ENCODE measurements around the gene IFT74.
"Not testable (repeated sequence)": the region's sequence is repeated elsewhere in the genome, so short reads cannot be mapped to it uniquely, and the experiment has no call there.

The IFT74 gene

DNA sequence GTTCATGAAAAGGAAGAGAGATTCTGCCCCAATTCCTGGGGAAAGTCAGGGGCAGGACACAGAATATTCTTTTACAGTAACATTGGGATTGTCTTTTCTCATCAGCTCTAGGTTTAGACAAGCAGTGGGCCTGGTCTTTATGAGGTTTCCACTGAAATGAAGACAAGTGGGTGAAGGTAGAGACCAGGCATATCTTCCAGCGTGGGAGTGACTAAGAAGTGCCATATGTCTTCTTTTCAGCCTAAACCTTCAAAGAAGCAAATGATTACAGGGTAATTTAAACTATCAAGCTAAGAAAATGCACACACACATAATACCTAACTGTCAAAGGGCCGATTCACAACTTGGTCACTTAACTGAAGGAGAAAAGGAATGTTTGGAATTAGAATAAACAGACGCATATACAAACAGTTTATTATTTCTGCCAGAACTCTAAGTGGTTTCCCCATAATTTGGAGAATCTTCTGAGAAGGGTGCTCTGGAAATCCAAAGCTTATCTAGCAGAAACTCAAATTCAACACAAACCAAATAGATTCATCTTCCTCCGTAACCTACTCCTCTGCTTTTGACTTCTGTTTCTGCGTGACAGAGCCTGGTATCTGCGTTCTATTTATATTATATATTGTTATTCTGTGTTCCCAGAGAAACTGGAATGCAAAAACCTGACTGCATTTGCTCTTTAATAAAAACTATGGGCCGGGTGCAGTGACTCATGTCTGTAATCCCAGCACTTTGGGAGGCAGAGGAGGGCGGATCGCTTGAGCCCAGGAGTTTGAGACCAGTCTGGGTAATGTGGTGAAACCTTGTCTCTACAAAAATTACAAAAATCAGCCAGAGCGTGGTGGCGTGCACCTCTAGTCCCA lies 130.8 kb downstream of the IFT74 start:
- Mint-ChIP-seq H3K9me3 (no peaks in the 10 kb centered on the region), H3K27me3 (ENCODE audit: low read depth) (no peaks in the 10 kb centered on the region)
- TF ChIP-seq, protein P1, sequence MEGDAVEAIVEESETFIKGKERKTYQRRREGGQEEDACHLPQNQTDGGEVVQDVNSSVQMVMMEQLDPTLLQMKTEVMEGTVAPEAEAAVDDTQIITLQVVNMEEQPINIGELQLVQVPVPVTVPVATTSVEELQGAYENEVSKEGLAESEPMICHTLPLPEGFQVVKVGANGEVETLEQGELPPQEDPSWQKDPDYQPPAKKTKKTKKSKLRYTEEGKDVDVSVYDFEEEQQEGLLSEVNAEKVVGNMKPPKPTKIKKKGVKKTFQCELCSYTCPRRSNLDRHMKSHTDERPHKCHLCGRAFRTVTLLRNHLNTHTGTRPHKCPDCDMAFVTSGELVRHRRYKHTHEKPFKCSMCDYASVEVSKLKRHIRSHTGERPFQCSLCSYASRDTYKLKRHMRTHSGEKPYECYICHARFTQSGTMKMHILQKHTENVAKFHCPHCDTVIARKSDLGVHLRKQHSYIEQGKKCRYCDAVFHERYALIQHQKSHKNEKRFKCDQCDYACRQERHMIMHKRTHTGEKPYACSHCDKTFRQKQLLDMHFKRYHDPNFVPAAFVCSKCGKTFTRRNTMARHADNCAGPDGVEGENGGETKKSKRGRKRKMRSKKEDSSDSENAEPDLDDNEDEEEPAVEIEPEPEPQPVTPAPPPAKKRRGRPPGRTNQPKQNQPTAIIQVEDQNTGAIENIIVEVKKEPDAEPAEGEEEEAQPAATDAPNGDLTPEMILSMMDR (IDR thresholded peaks at IDR 0.05; ENCODE audit: unreplicated experiment in 3 of 3) = no peak

DNA sequence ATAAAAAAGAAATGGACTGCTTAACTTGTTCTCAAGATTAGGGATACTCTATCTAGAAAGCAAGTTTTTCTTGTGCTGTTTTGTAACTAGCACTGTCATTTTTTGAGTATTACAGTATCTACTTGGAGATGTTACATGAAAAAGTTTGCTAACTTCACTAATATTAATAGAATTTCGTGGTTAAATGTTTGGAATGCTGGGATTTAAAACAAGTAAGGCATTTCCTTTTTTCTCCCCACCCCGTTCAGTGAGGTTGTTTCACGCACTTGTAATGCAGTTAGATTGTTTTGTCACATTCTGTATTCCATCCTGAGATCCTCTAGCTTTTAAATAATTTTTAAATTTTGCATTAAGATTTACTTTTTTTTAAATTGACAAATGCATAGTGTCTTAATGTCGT lies 132.8 kb downstream of the IFT74 start:
- Mint-ChIP-seq H3K4me3 (no peak overlapping the region), H3K27ac (no peak overlapping the region), H3K36me3 (ENCODE audit: low read depth) (no peaks in the 10 kb centered on the region), H3K9me3 (no peaks in the 10 kb centered on the region), H3K27me3 (ENCODE audit: low read depth) (no peaks in the 10 kb centered on the region), H3K4me1 (peaks cover 4% of the 10 kb centered on the region)
- TF ChIP-seq, protein P1 (IDR thresholded peaks at IDR 0.05; ENCODE audit: unreplicated experiment in 3 of 3) = no peak

More for the DNA sequence above, 130.8 kb downstream of the IFT74 start:
- H3K36me3 Mint-ChIP-seq (ENCODE audit: low read depth) = no peaks in the 10 kb centered on the region
- H3K27ac Mint-ChIP-seq = peak overlapping the region in 2 of 3 experiments; percentile 21 to 48
- peaks cover 4% of the 10 kb centered on the region for H3K4me1 Mint-ChIP-seq
- no peak overlapping the region for H3K4me3 Mint-ChIP-seq

DNA sequence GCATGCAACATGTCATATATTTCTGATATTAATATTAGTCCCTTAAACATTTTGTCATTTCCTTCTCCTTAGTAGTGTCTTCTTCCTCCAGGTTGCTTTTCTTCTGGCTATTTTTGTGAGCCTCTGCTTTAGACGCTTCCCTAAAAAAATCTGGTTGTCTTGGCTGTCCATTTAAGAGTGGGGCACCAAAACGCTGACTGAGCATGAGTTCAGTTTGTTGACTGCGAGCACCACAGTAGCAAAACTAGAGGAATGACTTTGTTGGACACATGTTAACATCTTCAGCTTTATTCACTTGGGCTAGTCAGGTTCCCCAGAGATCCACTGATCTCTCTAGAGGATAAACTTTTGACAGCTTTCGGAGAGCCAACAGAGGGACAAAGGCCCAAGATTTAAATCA lies 133.5 kb downstream of the IFT74 start:
- no peaks in the 10 kb centered on the region for H3K27me3 Mint-ChIP-seq (ENCODE audit: low read depth)
- TF ChIP-seq, protein P1 (IDR thresholded peaks at IDR 0.05; ENCODE audit: unreplicated experiment in 3 of 3) = no peak
- H3K36me3 Mint-ChIP-seq (ENCODE audit: low read depth) = no peaks in the 10 kb centered on the region
- no peak overlapping the region for H3K27ac Mint-ChIP-seq
- H3K4me1 Mint-ChIP-seq = peaks cover 9% of the 10 kb centered on the region
- no peaks in the 10 kb centered on the region for H3K9me3 Mint-ChIP-seq
- no peak overlapping the region for H3K4me3 Mint-ChIP-seq

DNA sequence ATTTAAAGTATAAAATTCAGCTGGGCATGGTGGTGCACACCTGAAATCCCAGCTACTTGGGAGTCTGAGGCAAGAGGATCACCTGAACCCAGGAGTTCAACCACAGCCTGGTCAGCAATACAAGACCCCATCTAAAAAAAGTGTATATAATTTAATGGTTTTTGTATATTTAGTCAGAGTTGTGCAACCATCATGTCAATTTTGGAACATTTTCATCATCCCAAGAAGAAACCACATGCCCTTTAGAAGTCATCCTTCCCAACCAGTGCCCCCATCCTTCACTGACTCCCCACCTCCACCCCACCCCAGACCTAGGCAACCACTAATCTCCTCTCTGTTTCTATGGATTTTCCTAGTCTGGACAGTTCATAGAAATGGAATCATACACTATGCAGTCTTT lies 134.0 kb downstream of the IFT74 start:
- TF ChIP-seq, protein P1 (IDR thresholded peaks at IDR 0.05; ENCODE audit: unreplicated experiment in 3 of 3) = no peak
- H3K4me1 Mint-ChIP-seq = peaks cover 10% of the 10 kb centered on the region
- no peaks in the 10 kb centered on the region for H3K27me3 Mint-ChIP-seq (ENCODE audit: low read depth)
- no peak overlapping the region for H3K27ac Mint-ChIP-seq
- no peaks in the 10 kb centered on the region for H3K9me3 Mint-ChIP-seq
- no peak overlapping the region for H3K4me3 Mint-ChIP-seq
- no peaks in the 10 kb centered on the region for H3K36me3 Mint-ChIP-seq (ENCODE audit: low read depth)

DNA sequence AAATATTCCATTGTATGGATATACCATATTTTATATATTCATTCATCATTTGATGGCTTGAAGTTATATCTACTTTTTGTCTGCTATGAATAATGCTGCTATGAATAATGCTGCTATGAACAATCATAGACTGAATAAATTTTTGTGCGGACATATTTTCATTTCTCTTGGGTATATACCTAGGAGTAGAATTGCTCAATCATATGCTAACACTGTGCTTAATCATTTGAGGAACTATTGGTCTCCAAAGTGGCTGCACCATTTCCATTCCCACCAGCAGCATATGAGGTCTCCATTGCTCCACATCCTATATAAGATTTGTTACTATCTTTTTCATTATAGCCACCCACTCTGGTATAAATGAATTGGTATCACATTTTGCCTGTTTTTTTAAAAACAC lies 134.5 kb downstream of the IFT74 start:
- no peaks in the 10 kb centered on the region for H3K9me3 Mint-ChIP-seq
- peaks cover 10% of the 10 kb centered on the region for H3K4me1 Mint-ChIP-seq
- H3K4me3 Mint-ChIP-seq = no peak overlapping the region
- no peaks in the 10 kb centered on the region for H3K27me3 Mint-ChIP-seq (ENCODE audit: low read depth)
- no peaks in the 10 kb centered on the region for H3K36me3 Mint-ChIP-seq (ENCODE audit: low read depth)
- no peak overlapping the region for H3K27ac Mint-ChIP-seq
- TF ChIP-seq, protein P1 (IDR thresholded peaks at IDR 0.05; ENCODE audit: unreplicated experiment in 3 of 3) = no peak

DNA sequence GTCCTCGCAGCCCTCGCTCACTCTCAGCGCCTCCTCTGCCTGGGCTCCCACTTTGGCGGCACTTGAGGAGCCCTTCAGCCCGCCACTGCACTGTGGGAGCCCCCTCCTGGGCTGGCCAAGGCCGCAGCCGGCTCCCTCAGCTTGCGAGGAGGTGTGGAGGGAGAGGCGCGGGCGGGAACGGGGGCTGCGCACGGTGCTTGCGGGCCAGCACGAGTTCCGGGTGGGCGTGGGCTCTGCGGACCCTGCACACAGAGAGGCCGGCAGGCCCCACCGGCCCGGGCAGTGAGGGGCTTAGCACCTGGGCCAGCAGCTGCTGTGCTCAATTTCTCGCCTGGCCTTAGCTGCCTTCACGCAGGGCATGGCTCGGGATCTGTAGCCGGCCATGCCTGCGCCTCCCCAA lies 136.3 kb downstream of the IFT74 start:
- H3K27me3 Mint-ChIP-seq (ENCODE audit: low read depth); H3K27ac Mint-ChIP-seq; H3K4me1 Mint-ChIP-seq; H3K36me3 Mint-ChIP-seq (ENCODE audit: low read depth); H3K9me3 Mint-ChIP-seq; H3K4me3 Mint-ChIP-seq: not testable (repeated sequence)

DNA sequence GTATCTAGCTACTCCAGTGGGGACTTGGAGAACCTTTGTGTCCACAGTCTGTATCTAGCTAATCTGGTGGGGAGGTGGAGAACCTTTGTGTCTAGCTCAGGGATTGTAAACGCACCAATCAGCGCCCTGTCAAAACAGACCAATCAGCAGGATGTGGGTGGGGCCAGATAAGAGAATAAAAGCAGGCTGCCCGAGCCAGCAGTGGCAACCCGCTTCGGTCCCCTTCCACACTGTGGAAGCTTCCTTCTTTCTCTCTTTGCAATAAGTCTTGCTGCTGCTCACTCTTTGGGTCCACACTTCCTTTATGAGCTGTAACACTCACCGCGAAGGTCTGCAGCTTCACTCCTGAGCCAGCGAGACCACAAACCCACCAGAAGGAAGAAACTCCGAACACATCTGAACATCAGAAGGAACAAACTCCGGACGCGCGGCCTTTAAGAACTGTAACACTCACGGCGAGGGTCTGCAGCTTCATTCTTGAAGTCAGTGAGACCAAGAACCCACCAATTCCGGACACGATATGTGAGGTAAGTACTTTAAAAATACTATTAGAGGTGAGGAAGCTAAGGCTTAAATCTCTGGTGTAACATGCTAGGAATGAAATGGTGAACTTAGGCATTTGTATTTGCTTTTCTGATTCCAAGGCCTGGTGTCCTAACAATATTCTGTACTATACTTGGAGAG lies 137.3 kb downstream of the IFT74 start:
- not testable (repeated sequence) for H3K9me3 Mint-ChIP-seq; H3K4me1 Mint-ChIP-seq; H3K27me3 Mint-ChIP-seq (ENCODE audit: low read depth); H3K4me3 Mint-ChIP-seq; H3K36me3 Mint-ChIP-seq (ENCODE audit: low read depth)
- peak overlapping the region in 2 of 3 experiments; percentile 28 to 73 for H3K27ac Mint-ChIP-seq
